SK-N-SH treated with all-trans-retinoic acid at 6 μM for 48 hours (cell line): ENCODE measurements around the gene TMEM87B.

Source experiments
- ATAC-seq: fragments of 200-7000 bp; cut with Tn5 transposase; 3 replicates; pipeline ENCODE4 v1.9.1; 2020; ENCODE audit warnings: mild to moderate bottlenecking, moderate library complexity
- ARNTL ChIP-seq: fragments of 450-650 bp; formaldehyde crosslinking; IDR thresholded peaks from 2 replicates; pipeline ENCODE4 v1.5.0; 2020; ENCODE audit warnings: low read depth, mild to moderate bottlenecking, moderate library complexity, borderline replicate concordance
- BACH2 ChIP-seq: fragments of 250-450 bp; sonication (Bioruptor Pico); IDR thresholded peaks from 2 replicates; pipeline ENCODE4 v1.9.0; 2021; ENCODE audit warnings: mild to moderate bottlenecking, borderline replicate concordance
- CREB5 ChIP-seq: fragments of 250-450 bp; sonication (Bioruptor Pico); IDR thresholded peaks from 2 replicates; pipeline ENCODE4 v1.5.1; 2020; ENCODE audit warnings: low read depth, mild to moderate bottlenecking, moderate library complexity
- CSRNP3 ChIP-seq: fragments of 250-450 bp; sonication (Bioruptor Pico); IDR thresholded peaks from 2 replicates; pipeline ENCODE4 v1.5.1; 2021; ENCODE audit warnings: mild to moderate bottlenecking, moderate library complexity
- ESRRG ChIP-seq: fragments of 250-450 bp; sonication (Bioruptor Pico); IDR thresholded peaks from 2 replicates; pipeline ENCODE4 v1.6.1; 2021; ENCODE audit warnings: mild to moderate bottlenecking
- GLIS3 ChIP-seq: fragments of 250-450 bp; sonication (Bioruptor Pico); IDR thresholded peaks from 2 replicates; pipeline ENCODE4 v1.5.0; 2020; ENCODE audit warnings: mild to moderate bottlenecking, moderate library complexity
- ISL1 ChIP-seq: fragments of 250-450 bp; sonication (Bioruptor Pico); IDR thresholded peaks from 2 replicates; pipeline ENCODE4 v2.1.2; 2022; ENCODE audit warnings: mild to moderate bottlenecking, moderate library complexity
- PPARA ChIP-seq: fragments of 250-450 bp; sonication (Bioruptor Pico); IDR thresholded peaks from 2 replicates; pipeline ENCODE4 v1.5.0; 2020; ENCODE audit warnings: mild to moderate bottlenecking, borderline replicate concordance
- SNAI2 ChIP-seq: fragments of 250-450 bp; sonication (Bioruptor Pico); IDR thresholded peaks from 2 replicates; pipeline ENCODE4 v1.5.0; 2020; ENCODE audit warnings: mild to moderate bottlenecking, moderate library complexity
- TCF4 ChIP-seq: fragments of 250-450 bp; sonication (Bioruptor Pico); IDR thresholded peaks from 2 replicates; pipeline ENCODE4 v1.8.0; 2021; ENCODE audit warnings: mild to moderate bottlenecking, moderate library complexity, borderline replicate concordance
- TOX ChIP-seq: fragments of 250-450 bp; sonication (Bioruptor Pico); IDR thresholded peaks from 2 replicates; pipeline ENCODE4 v1.8.0; 2021; ENCODE audit warnings: mild to moderate bottlenecking, moderate library complexity, borderline replicate concordance
- TSHZ2 ChIP-seq: fragments of 250-450 bp; sonication (Bioruptor Pico); IDR thresholded peaks from 2 replicates; pipeline ENCODE4 v1.5.0; 2020; ENCODE audit warnings: mild to moderate bottlenecking, moderate library complexity
- ZFP3 ChIP-seq: fragments of 250-450 bp; sonication (Bioruptor Pico); IDR thresholded peaks from 2 replicates; pipeline ENCODE4 v1.5.0; 2020; ENCODE audit warnings: mild to moderate bottlenecking, moderate library complexity
- ZFP30 ChIP-seq: fragments of 450-650 bp; formaldehyde crosslinking; IDR thresholded peaks from 2 replicates; pipeline ENCODE4 v1.5.0; 2022; ENCODE audit warnings: mild to moderate bottlenecking, moderate library complexity
- ZNF565 ChIP-seq: fragments of 450-650 bp; formaldehyde crosslinking; conservative IDR thresholded peaks from 2 replicates; pipeline ENCODE4 v1.5.0; 2020; ENCODE audit warnings: low read depth, mild to moderate bottlenecking, moderate library complexity
- ZNF8 ChIP-seq: fragments of 450-650 bp; formaldehyde crosslinking; IDR thresholded peaks from 2 replicates; pipeline ENCODE4 v1.5.0; 2020; ENCODE audit warnings: mild to moderate bottlenecking, moderate library complexity

The TMEM87B gene

GRCh38 chr2:112024896-112025491, 30.1 kb upstream of the TMEM87B start (continued):
- TF ChIP-seq TSHZ2 (no peak), ZFP30 (CRISPR knock-in tag) (no peak), CREB5 (no peak), TOX (CRISPR knock-in tag) (no peak), PPARA (CRISPR knock-in tag) (no peak), TCF4 (no peak), ISL1 (CRISPR knock-in tag) (no peak), ZNF565 (CRISPR knock-in tag) (no peak), GLIS3 (CRISPR knock-in tag) (no peak)

- TF ChIP-seq CSRNP3 (CRISPR knock-in tag) (no peak), TSHZ2 (peak; percentile 42; the same call in 1 of the 2 replicates)
These were observed 28.6 kb upstream of the TMEM87B start for GRCh38 chr2:112026509-112026908.

GRCh38 chr2:112027767-112028166, 27.3 kb upstream of the TMEM87B start:
- ATAC-seq, result no peak
- TF ChIP-seq CSRNP3 (CRISPR knock-in tag) (no peak), TOX (CRISPR knock-in tag) (no peak), ZNF565 (CRISPR knock-in tag) (no peak), SNAI2 (no peak), ISL1 (CRISPR knock-in tag) (no peak)

More at GRCh38 chr2:112026509-112026908, 28.6 kb upstream of the TMEM87B start:
- no peak for ATAC-seq

- ATAC-seq, result no peak
- TF ChIP-seq SNAI2 (no peak), ISL1 (CRISPR knock-in tag) (peak; percentile 71)
These were observed 25.9 kb upstream of the TMEM87B start for GRCh38 chr2:112029164-112029563.

GRCh38 chr2:112031473-112032223, 23.4 kb upstream of the TMEM87B start:
- ATAC-seq, result no peak

More at GRCh38 chr2:112031473-112032223, 23.4 kb upstream of the TMEM87B start:
- TF ChIP-seq TOX (CRISPR knock-in tag) (no peak), ISL1 (CRISPR knock-in tag) (no peak), ZNF565 (CRISPR knock-in tag) (no peak), ZNF8 (CRISPR knock-in tag) (no peak), ESRRG (CRISPR knock-in tag) (no peak), ZFP3 (CRISPR knock-in tag) (no peak), CREB5 (no peak), ARNTL (no peak), CSRNP3 (CRISPR knock-in tag) (no peak), TCF4 (no peak), SNAI2 (no peak), PPARA (CRISPR knock-in tag) (no peak), GLIS3 (CRISPR knock-in tag) (no peak), BACH2 (CRISPR knock-in tag) (no peak)
